ENCODE results near the gene ZNF487. TPM values are rescaled to one million over a fixed set of nuclear protein-coding genes. Genes with fewer than 3 reads are reported as not detected.

The ZNF487 gene
- total and polyA plus RNA-seq, 2 donors (not counting 1 experiment from before 2014, with no cell fraction given), result 4.0 TPM

GRCh38 chr10:43403911-43404703 is 32.8 kb upstream of the ZNF487 start:
- Histone ChIP-seq H4K20me1 (ENCODE audit: control insufficient read depth, extremely low read depth, insufficient read depth, low read length) (peaks cover 5% of the 10 kb centered on the region), H2AFZ (ENCODE audit: low read length) (no peak overlapping the region), H3K27me3 (ENCODE audit: control insufficient read depth, insufficient read depth, low read length) (no peaks in the 10 kb centered on the region), H3K9ac (ENCODE audit: insufficient read depth, low read length) (no peak overlapping the region), H3K27ac (ENCODE audit: insufficient read depth, low read length) (no peak overlapping the region), H3K36me3 (ENCODE audit: control insufficient read depth, insufficient read depth, low read length) (peaks cover 4% of the 10 kb centered on the region), H3K79me2 (ENCODE audit: control insufficient read depth, insufficient read depth, low read length) (peaks cover 95% of the 10 kb centered on the region), H3K4me2 (ENCODE audit: extremely low read depth, insufficient read depth, low read length) (peak overlapping the region; percentile 52), H3K4me1 (ENCODE audit: control insufficient read depth, extremely low read depth, insufficient read depth, low read length) (peaks cover 10% of the 10 kb centered on the region), H3K4me3 (replicated peaks in 1 of 4; ENCODE audit: control extremely low read depth in 1 of 4, insufficient read depth in 1 of 4, low read depth in 3 of 4, low read length in 4 of 4) (peak overlapping the region in 1 of 4 experiments; percentile 32), H3K9me3 (ENCODE audit: control insufficient read depth, insufficient read depth, low read depth, low read length) (no peaks in the 10 kb centered on the region)
- no peak for DNase-seq (ENCODE audit: low read depth in 2 of 2)
- TF ChIP-seq, protein P1, sequence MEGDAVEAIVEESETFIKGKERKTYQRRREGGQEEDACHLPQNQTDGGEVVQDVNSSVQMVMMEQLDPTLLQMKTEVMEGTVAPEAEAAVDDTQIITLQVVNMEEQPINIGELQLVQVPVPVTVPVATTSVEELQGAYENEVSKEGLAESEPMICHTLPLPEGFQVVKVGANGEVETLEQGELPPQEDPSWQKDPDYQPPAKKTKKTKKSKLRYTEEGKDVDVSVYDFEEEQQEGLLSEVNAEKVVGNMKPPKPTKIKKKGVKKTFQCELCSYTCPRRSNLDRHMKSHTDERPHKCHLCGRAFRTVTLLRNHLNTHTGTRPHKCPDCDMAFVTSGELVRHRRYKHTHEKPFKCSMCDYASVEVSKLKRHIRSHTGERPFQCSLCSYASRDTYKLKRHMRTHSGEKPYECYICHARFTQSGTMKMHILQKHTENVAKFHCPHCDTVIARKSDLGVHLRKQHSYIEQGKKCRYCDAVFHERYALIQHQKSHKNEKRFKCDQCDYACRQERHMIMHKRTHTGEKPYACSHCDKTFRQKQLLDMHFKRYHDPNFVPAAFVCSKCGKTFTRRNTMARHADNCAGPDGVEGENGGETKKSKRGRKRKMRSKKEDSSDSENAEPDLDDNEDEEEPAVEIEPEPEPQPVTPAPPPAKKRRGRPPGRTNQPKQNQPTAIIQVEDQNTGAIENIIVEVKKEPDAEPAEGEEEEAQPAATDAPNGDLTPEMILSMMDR (conservative IDR thresholded peaks at IDR 0.05 in 1 of 2, IDR thresholded peaks at IDR 0.05 in 1 of 2; ENCODE audit: low read depth in 1 of 2, low read length in 2 of 2), result no peak
- no peak for TF ChIP-seq EZH2 (IDR thresholded peaks at IDR 0.05; ENCODE audit: low read length, missing control alignments)

DNA sequence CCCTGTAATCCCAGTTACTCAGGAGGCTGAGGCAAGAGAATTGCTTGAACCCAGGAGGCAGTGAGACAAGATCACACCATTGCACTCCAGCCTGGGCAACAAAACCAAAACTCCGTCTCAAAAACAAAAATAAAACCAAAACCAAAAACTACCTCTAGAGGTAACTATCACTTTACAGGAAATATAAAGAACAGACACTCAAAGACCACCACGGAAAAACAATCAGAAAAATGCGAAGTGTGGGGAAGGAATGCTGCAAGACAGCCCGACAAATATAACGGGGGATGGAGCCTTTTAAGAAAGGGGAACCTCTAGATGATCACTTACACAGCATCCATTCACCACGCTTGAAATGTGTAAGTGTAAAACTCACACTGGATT is 32.2 kb upstream of the ZNF487 start:
- peak overlapping the region in 1 of 4 experiments; percentile 32 for H3K4me3 ChIP-seq (replicated peaks in 1 of 4; ENCODE audit: control extremely low read depth in 1 of 4, insufficient read depth in 1 of 4, low read depth in 3 of 4, low read length in 4 of 4)
- H3K9me3 ChIP-seq (ENCODE audit: control insufficient read depth, insufficient read depth, low read depth, low read length), result no peaks in the 10 kb centered on the region
- no peak for DNase-seq (ENCODE audit: low read depth in 2 of 2)
- H3K4me1 ChIP-seq (ENCODE audit: control insufficient read depth, extremely low read depth, insufficient read depth, low read length), result peaks cover 6% of the 10 kb centered on the region
- no peaks in the 10 kb centered on the region for H3K27me3 ChIP-seq (ENCODE audit: control insufficient read depth, insufficient read depth, low read length)
- H4K20me1 ChIP-seq (ENCODE audit: control insufficient read depth, extremely low read depth, insufficient read depth, low read length), result peaks cover 2% of the 10 kb centered on the region
- H2AFZ ChIP-seq (ENCODE audit: low read length), result no peak overlapping the region
- TF ChIP-seq, protein P1 (conservative IDR thresholded peaks at IDR 0.05 in 1 of 2, IDR thresholded peaks at IDR 0.05 in 1 of 2; ENCODE audit: low read depth in 1 of 2, low read length in 2 of 2), result no peak
- no peak for TF ChIP-seq EZH2 (IDR thresholded peaks at IDR 0.05; ENCODE audit: low read length, missing control alignments)
- H3K79me2 ChIP-seq (ENCODE audit: control insufficient read depth, insufficient read depth, low read length), result peaks cover 89% of the 10 kb centered on the region
- H3K9ac ChIP-seq (ENCODE audit: insufficient read depth, low read length), result no peak overlapping the region
- no peak overlapping the region for H3K27ac ChIP-seq (ENCODE audit: insufficient read depth, low read length)
- H3K36me3 ChIP-seq (ENCODE audit: control insufficient read depth, insufficient read depth, low read length), result peaks cover 2% of the 10 kb centered on the region
- peak overlapping the region; percentile 52 for H3K4me2 ChIP-seq (ENCODE audit: extremely low read depth, insufficient read depth, low read length)

DNA sequence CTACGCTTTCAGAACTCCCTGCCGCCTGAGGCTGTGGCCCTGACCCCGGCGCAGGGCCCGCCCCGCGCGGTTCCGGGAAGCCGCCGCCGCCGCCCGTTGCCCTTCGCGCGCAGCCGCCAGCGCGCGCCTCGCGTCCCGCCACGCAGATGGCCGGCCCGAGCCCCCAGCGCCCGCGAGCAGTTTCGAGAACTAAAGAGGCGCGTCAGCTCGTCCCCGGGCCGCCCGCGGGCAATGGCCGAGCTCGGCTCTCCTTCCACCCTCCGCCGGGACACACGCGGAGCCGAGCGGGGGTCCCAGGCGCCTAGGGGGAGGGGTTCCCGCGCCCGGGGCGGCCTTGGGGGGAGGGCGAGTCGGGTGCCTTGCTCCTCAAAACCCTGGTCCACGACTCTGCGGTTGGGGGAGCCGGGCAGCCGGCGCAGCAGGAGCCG is 29.7 kb upstream of the ZNF487 start:
- Histone ChIP-seq H3K4me1 (ENCODE audit: control insufficient read depth, extremely low read depth, insufficient read depth, low read length) (peaks cover 3% of the 10 kb centered on the region), H3K79me2 (ENCODE audit: control insufficient read depth, insufficient read depth, low read length) (peaks cover 64% of the 10 kb centered on the region), H4K20me1 (ENCODE audit: control insufficient read depth, extremely low read depth, insufficient read depth, low read length) (peaks cover 2% of the 10 kb centered on the region), H2AFZ (ENCODE audit: low read length) (no peak overlapping the region), H3K27me3 (ENCODE audit: control insufficient read depth, insufficient read depth, low read length) (no peaks in the 10 kb centered on the region), H3K4me2 (ENCODE audit: extremely low read depth, insufficient read depth, low read length) (peak overlapping the region; percentile 88), H3K4me3 (replicated peaks in 1 of 4; ENCODE audit: control extremely low read depth in 1 of 4, insufficient read depth in 1 of 4, low read depth in 3 of 4, low read length in 4 of 4) (peak overlapping the region; percentile 84 to 98 (median 88)), H3K9ac (ENCODE audit: insufficient read depth, low read length) (peak overlapping the region; percentile 99), H3K27ac (ENCODE audit: insufficient read depth, low read length) (peak overlapping the region; percentile 100), H3K36me3 (ENCODE audit: control insufficient read depth, insufficient read depth, low read length) (no peaks in the 10 kb centered on the region), H3K9me3 (ENCODE audit: control insufficient read depth, insufficient read depth, low read depth, low read length) (no peaks in the 10 kb centered on the region)
- TF ChIP-seq, protein P1 (conservative IDR thresholded peaks at IDR 0.05 in 1 of 2, IDR thresholded peaks at IDR 0.05 in 1 of 2; ENCODE audit: low read depth in 1 of 2, low read length in 2 of 2), result no peak
- TF ChIP-seq EZH2 (IDR thresholded peaks at IDR 0.05; ENCODE audit: low read length, missing control alignments), result no peak
- DNase-seq (ENCODE audit: low read depth in 2 of 2), result peak in 1 of 2 donors; percentile 53
